Breast epithelium (tissue), 3 donors: ENCODE data around the gene CNTNAP2.

Source experiments
- POLR2A ChIP-seq: fragments of 450-650 bp; IDR thresholded peaks from one replicate; pipeline ENCODE4 v1.6.1; 2016; ENCODE audit warnings: antibody characterized with exemption, mild to moderate bottlenecking, moderate library complexity
- POLR2AphosphoS5 ChIP-seq, 3 donors: sonication (generic); formaldehyde crosslinking; IDR thresholded peaks; one replicate each; pipeline ENCODE4 v1.6.1; 2017; ENCODE audit warnings: antibody characterized with exemption in 3 of 3
- TF ChIP-seq, protein P1 (sequence below), 3 donors: fragments of 450-650 bp; IDR thresholded peaks; one replicate each; pipeline ENCODE4 v1.5.1; 2016 to 2017; ENCODE audit warnings: antibody characterized with exemption in 3 of 3, mild to moderate bottlenecking in 3 of 3, moderate library complexity in 3 of 3

- TF ChIP-seq, protein P1, sequence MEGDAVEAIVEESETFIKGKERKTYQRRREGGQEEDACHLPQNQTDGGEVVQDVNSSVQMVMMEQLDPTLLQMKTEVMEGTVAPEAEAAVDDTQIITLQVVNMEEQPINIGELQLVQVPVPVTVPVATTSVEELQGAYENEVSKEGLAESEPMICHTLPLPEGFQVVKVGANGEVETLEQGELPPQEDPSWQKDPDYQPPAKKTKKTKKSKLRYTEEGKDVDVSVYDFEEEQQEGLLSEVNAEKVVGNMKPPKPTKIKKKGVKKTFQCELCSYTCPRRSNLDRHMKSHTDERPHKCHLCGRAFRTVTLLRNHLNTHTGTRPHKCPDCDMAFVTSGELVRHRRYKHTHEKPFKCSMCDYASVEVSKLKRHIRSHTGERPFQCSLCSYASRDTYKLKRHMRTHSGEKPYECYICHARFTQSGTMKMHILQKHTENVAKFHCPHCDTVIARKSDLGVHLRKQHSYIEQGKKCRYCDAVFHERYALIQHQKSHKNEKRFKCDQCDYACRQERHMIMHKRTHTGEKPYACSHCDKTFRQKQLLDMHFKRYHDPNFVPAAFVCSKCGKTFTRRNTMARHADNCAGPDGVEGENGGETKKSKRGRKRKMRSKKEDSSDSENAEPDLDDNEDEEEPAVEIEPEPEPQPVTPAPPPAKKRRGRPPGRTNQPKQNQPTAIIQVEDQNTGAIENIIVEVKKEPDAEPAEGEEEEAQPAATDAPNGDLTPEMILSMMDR (IDR thresholded peaks at IDR 0.05), result no peak
- TF ChIP-seq POLR2AphosphoS5 (IDR thresholded peaks at IDR 0.05), result no peak
- no peak for TF ChIP-seq POLR2A
These were observed 1019.8 kb downstream of the CNTNAP2 start for GRCh38 chr7:147136352-147136751.
